GM12865 (cell line): ENCODE data around the gene TBC1D20.

Source experiments
- DNase-seq: peaks from one replicate; pipeline ENCODE4 v3.0.0; 2010; ENCODE audit warnings: low read depth
- H3K4me3 ChIP-seq: 2 replicates; pipeline ENCODE4 v1.5.1; 2011; ENCODE audit warnings: mild to moderate bottlenecking, low read depth, low read length, control low read depth
- TF ChIP-seq, protein P1 (sequence below): IDR thresholded peaks from 2 replicates; pipeline ENCODE4 v1.5.1; 2011; ENCODE audit warnings: low read length, control low read depth, low read depth, inconsistent platforms; ENCODE audit not compliant: insufficient read depth; ENCODE audit errors: missing control alignments

The TBC1D20 gene

DNA sequence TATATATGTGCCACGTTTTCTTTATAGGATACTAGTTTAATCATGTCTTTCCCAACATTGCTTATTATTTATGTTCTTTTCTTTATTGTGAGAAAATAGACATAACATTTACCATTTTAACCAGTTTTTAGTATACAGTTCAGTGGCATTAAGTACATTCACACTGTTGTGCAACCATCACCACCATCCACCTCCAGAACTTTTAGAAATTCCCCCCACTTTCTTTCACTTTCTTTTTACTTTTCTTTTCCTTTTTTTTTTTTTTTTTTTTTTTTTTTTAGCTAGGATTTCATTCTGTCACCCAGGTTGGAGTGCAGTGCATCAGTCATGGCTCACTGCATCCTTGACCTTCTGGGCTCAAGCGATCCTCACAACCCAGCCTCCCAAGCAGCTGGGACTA, 35.8 kb downstream of the TBC1D20 start:
- TF ChIP-seq, protein P1, sequence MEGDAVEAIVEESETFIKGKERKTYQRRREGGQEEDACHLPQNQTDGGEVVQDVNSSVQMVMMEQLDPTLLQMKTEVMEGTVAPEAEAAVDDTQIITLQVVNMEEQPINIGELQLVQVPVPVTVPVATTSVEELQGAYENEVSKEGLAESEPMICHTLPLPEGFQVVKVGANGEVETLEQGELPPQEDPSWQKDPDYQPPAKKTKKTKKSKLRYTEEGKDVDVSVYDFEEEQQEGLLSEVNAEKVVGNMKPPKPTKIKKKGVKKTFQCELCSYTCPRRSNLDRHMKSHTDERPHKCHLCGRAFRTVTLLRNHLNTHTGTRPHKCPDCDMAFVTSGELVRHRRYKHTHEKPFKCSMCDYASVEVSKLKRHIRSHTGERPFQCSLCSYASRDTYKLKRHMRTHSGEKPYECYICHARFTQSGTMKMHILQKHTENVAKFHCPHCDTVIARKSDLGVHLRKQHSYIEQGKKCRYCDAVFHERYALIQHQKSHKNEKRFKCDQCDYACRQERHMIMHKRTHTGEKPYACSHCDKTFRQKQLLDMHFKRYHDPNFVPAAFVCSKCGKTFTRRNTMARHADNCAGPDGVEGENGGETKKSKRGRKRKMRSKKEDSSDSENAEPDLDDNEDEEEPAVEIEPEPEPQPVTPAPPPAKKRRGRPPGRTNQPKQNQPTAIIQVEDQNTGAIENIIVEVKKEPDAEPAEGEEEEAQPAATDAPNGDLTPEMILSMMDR, result no peak
- H3K4me3 ChIP-seq, result no peak overlapping the region
- no peak for DNase-seq

DNA sequence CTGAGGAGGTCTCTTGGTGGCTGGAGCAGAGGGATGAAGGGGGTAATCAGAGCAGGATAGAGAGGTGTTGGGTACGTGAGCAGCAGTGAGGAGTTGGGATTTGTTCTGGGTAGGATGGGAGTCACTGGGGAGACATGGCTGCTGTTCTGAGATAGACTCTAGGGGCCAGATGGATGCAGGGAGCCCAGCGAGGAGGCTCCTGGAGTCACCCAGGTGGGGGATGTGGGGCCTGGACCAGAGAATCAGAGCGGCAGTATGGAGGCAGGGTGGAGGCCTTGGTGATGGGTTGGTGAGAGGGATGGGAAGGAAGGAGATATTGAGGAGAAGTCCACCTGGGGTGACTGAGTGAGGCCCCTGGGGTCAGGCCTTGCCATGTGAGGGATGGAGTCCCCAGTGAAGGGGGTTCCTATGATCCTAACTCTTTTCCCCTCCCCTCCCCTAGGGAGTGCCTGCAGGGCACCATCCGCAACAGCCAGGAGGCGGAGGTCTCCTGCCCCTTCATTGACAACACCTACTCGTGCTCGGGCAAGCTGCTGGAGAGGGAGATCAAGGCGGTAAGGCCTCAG, 40.6 kb downstream of the TBC1D20 start:
- no peak for DNase-seq

DNA sequence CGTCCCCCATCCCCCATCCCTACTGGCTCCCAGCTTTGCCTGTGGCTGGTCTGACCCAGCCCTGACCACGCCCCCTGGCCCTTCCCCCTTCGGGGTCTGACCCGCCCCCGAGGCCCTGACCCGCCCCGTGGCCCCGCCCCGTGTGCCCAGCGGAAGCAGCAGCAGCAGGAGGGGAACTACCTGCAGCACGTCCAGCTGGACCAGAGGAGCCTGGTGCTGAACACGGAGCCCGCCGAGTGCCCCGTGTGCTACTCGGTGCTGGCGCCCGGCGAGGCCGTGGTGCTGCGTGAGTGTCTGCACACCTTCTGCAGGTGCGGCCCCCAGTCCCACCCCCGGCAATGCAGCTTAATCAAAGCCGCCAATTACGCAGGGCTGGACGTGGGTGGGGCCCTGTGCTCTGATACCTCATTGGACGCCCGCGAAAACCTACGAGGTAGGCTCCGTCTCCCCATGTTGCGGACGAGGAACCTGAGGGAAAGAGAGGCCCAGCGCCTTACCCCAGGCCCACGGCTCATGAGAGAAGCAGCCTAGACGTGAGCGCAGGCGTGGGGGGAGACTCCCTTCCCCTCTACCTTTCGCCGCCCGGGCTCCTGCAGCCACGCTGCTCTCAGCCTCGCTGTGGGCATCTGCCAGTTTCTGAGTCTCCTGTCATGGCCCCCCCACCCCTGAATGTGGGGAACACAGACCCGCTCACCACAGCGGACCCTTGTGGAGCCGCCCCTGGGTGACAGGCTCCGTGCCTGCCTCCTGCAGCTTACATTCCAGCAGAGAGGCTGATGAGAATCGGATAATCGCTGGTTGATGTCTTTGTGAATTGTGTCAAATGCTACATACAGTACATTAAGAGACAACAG, 41.4 kb downstream of the TBC1D20 start:
- DNase-seq, result peak; percentile 68
- TF ChIP-seq, protein P1, result no peak
- H3K4me3 ChIP-seq, result no peak overlapping the region

More for the DNA sequence above, 40.6 kb downstream of the TBC1D20 start:
- TF ChIP-seq, protein P1, result no peak
- no peak overlapping the region for H3K4me3 ChIP-seq

DNA sequence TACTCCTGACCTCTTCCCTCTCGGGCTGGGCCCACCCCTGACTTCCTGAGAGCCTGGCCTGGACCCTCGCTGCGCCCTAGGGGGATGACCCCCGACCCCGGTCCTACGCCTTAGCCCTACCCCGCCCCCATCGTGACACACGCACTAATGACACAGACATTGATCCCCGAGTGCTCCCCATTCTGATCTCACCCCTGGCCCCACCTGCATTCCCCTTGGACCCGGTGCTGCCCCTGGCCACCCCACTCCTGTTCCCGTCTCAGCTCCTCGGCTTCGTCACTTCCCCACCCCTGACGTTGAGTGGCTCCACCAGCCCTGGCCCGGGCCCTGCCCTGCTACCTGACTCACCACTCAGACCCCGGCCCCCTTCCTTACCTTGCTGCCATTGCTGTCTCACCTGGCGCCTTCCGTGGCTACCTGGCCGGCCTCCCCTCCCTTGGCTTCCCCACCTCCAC, 42.1 kb downstream of the TBC1D20 start:
- no peak for DNase-seq
- no peak overlapping the region for H3K4me3 ChIP-seq
- TF ChIP-seq, protein P1, result no peak

DNA sequence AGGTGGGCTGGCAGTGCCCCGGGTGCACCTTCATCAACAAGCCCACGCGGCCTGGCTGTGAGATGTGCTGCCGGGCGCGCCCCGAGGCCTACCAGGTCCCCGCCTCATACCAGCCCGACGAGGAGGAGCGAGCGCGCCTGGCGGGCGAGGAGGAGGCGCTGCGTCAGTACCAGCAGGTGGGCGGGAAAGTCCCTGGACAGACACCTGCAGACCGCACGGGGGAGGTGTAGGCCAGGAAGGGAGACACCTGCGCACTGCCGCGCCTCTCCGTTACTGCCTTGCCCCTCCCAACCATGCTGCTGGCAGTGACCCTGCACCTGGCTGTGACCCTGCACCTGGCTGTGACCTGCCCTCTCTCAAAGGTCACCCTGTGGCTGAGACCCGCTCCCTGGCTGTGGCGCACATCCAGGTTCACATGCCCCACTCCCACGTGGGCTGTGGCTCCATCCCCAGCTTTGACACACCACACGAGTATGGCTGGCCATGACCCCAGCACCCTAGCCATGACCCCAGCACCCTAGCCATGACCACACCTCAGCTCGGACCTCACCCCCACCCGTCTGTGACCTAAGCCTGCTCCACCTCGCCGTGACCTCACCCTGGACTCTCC, 42.7 kb downstream of the TBC1D20 start:
- TF ChIP-seq, protein P1, result no peak
- no peak overlapping the region for H3K4me3 ChIP-seq
- no peak for DNase-seq

DNA sequence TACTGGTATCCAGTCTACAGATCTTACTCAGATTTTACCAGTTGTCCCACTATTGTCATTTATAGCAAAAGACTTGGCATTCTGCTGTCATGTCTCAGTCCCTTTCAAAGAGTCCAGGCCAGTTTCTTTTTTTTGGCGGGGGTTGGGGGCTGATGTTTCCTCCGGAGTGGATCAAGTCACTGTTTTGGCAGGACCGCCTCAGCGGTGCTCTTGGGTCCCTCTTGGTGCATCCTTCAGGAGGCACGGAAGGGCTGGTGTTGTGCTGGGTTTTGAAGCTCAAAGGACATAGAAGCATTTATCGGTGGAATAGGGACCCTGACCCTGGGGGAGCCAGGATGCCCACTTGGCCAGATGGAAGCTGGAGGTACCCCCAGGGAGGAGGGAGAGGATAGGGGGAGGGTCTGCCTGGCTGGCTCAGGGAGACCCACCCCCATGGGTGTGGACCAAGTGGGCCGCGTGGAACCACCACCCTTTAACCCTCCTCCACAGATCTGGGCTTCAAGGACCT, 43.4 kb downstream of the TBC1D20 start:
- TF ChIP-seq, protein P1, result no peak
- no peak overlapping the region for H3K4me3 ChIP-seq
- no peak for DNase-seq
